CD4-positive, alpha-beta T cell (primary cell): ENCODE results near the gene DFFA. TPM values are rescaled to one million over a fixed set of nuclear protein-coding genes. Genes with fewer than 3 reads are reported as not detected.

Experiments used
- ATAC-seq: fragments of 200-7000 bp; cut with Tn5 transposase; one replicate; pipeline ENCODE4 v1.10.0; 2022; ENCODE audit warnings: mild to moderate bottlenecking; ENCODE audit not compliant: poor library complexity
- CTCF ChIA-PET: fragments of 350-600 bp; sonication (Branson Sonifier 250); formaldehyde crosslinking; loops from one replicate; lab custom pipeline; 2021; ENCODE audit warnings: antibody characterized with exemption, inconsistent platforms; lab: Charles Lee
- POLR2A ChIA-PET: fragments of 350-600 bp; sonication (Branson Sonifier 250); formaldehyde crosslinking; loops from one replicate; lab custom pipeline; 2021; ENCODE audit warnings: antibody characterized with exemption, inconsistent platforms; lab: Charles Lee
- DNase-seq, 14 experiments: peaks; one replicate each; pipeline ENCODE4 v3.0.0-alpha.2; 2013 to 2020; ENCODE audit warnings: mixed read lengths in 2 of 14
- H3K27ac ChIP-seq, 2 donors: one replicate each; pipeline versions ENCODE4 v1.5.1 to v1.7.0; 2013; ENCODE audit warnings: low read length in 2 of 2, low read depth in 1 of 2, mild to moderate bottlenecking in 1 of 2
- H3K27me3 ChIP-seq, 2 experiments: 1 replicate in 1 of 2; 2 replicates in 1 of 2; pipeline versions ENCODE4 v1.6.1 to v1.7.0; 2013; ENCODE audit warnings: low read length in 2 of 2, control low read depth in 1 of 2, mild to moderate bottlenecking in 1 of 2, moderate library complexity in 1 of 2; ENCODE audit not compliant: insufficient read depth in 2 of 2, control insufficient read depth in 1 of 2
- H3K36me3 ChIP-seq: one replicate; pipeline ENCODE4 v1.6.1; 2013; ENCODE audit warnings: low read length, control low read depth; ENCODE audit not compliant: insufficient read depth
- H3K4me1 ChIP-seq: one replicate; pipeline ENCODE4 v1.6.1; 2013; ENCODE audit warnings: low read length, control low read depth; ENCODE audit not compliant: insufficient read depth
- H3K4me3 ChIP-seq: one replicate; pipeline ENCODE4 v1.5.1; 2013; ENCODE audit warnings: mild to moderate bottlenecking, low read length, moderate library complexity
- H3K9me3 ChIP-seq, 2 experiments: 1 replicate in 1 of 2; 2 replicates in 1 of 2; pipeline versions ENCODE4 v1.6.1 to v1.7.0; 2013; ENCODE audit warnings: low read length in 2 of 2, mild to moderate bottlenecking in 2 of 2, control low read depth in 1 of 2, moderate library complexity in 1 of 2; ENCODE audit not compliant: control insufficient read depth in 1 of 2, insufficient read depth in 1 of 2
- H3K27ac Mint-ChIP-seq: one replicate; pipeline ENCODE4 v1.8.0; 2020; ENCODE audit warnings: mixed read lengths
- H3K27me3 Mint-ChIP-seq: one replicate; pipeline ENCODE4 v1.8.0; 2021; ENCODE audit warnings: mixed read lengths
- H3K36me3 Mint-ChIP-seq: one replicate; pipeline ENCODE4 v1.8.0; 2021; ENCODE audit warnings: low read depth, mixed read lengths
- H3K4me1 Mint-ChIP-seq: one replicate; pipeline ENCODE4 v1.8.0; 2021; ENCODE audit warnings: low read depth, mixed read lengths
- H3K4me3 Mint-ChIP-seq: one replicate; pipeline ENCODE4 v1.8.0; 2020; ENCODE audit warnings: mild to moderate bottlenecking, mixed read lengths
- H3K9me3 Mint-ChIP-seq: one replicate; pipeline ENCODE4 v1.8.0; 2020; ENCODE audit warnings: mixed read lengths
- intact Hi-C, 2 experiments: fragments of 100-400 bp; cut with DNase I in 1 of 2; cut with micrococcal nuclease in 1 of 2; formaldehyde crosslinking; loops; one replicate each; pipeline versions ENCODE4 v1.15.1 to v1.9.0; 2023 to 2025; cut with DNase I, micrococcal nuclease
- total RNA-seq, 174 experiments: library from RNA in 2 of 174; stranded (reverse) in 2 of 174; gene quantifications; one replicate each; pipeline ENCODE4 v1.2.3 and lab custom pipeline; 2021 to 2026
- TF ChIP-seq, protein P1 (sequence below): fragments of 200-600 bp; IDR thresholded peaks from one replicate; pipeline ENCODE4 v1.8.0; 2022; ENCODE audit warnings: antibody characterized with exemption, mild to moderate bottlenecking

Gene DFFA
- total RNA-seq, 2 experiments from 2014 or later: 7.4 to 9.1 TPM

DNA sequence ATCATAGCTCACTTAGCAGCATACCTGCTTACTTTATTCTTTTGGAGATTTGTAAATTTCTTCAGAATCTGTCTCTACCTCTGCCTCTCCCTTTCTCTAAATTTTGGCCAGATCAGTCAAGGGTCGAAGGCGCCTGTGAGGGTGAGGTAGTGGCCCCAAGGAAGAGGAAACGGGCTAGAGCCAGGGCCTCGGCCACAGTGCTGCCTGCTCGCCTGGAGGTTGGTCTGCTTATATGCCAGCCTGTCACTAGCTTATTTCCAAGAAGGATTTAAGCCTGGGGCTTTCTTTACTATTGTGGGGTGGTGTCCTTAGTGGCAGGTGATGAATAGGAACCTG lies 22.1 kb upstream of the DFFA start:
- Mint-ChIP-seq H3K27ac (peak overlapping the region; percentile 93), H3K4me1 (peaks cover 54% of the 10 kb centered on the region), H3K27me3 (no peaks in the 10 kb centered on the region), H3K4me3 (peak overlapping the region; percentile 80), H3K36me3 (peaks cover 28% of the 10 kb centered on the region), H3K9me3 (no peaks in the 10 kb centered on the region)
- Histone ChIP-seq H3K27ac (no peak overlapping the region), H3K36me3 (peaks cover 9% of the 10 kb centered on the region), H3K27me3 (no peaks in the 10 kb centered on the region), H3K4me1 (peaks cover 33% of the 10 kb centered on the region), H3K4me3 (peak overlapping the region; percentile 53), H3K9me3 (no peaks in the 10 kb centered on the region)
- DNase-seq (no peak), ATAC-seq (no peak)
- POLR2A ChIA-PET: interaction anchor here (0.6 to 3.3 kb wide), 8 partner anchors 13 to 1413 kb away, joined by 3 to 33 read pairs (median 10); partner anchors contain the start of genes CENPS, PEX14 and TARDBP
- intact Hi-C loops: loop anchor here (1.0 to 10.0 kb wide), 5 partner anchors 20 to 1150 kb away; partner anchors contain the start of genes CENPS (in 2 of the 2) and PEX14 (in 1 of the 2)
- TF ChIP-seq, protein P1, sequence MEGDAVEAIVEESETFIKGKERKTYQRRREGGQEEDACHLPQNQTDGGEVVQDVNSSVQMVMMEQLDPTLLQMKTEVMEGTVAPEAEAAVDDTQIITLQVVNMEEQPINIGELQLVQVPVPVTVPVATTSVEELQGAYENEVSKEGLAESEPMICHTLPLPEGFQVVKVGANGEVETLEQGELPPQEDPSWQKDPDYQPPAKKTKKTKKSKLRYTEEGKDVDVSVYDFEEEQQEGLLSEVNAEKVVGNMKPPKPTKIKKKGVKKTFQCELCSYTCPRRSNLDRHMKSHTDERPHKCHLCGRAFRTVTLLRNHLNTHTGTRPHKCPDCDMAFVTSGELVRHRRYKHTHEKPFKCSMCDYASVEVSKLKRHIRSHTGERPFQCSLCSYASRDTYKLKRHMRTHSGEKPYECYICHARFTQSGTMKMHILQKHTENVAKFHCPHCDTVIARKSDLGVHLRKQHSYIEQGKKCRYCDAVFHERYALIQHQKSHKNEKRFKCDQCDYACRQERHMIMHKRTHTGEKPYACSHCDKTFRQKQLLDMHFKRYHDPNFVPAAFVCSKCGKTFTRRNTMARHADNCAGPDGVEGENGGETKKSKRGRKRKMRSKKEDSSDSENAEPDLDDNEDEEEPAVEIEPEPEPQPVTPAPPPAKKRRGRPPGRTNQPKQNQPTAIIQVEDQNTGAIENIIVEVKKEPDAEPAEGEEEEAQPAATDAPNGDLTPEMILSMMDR: no peak
- CTCF ChIA-PET: interaction anchor here (0.6 to 8.3 kb wide), 18 partner anchors 9 to 416 kb away, joined by 3 to 126 read pairs (median 5); partner anchors contain the start of genes CENPS, DFFA and PGD

DNA sequence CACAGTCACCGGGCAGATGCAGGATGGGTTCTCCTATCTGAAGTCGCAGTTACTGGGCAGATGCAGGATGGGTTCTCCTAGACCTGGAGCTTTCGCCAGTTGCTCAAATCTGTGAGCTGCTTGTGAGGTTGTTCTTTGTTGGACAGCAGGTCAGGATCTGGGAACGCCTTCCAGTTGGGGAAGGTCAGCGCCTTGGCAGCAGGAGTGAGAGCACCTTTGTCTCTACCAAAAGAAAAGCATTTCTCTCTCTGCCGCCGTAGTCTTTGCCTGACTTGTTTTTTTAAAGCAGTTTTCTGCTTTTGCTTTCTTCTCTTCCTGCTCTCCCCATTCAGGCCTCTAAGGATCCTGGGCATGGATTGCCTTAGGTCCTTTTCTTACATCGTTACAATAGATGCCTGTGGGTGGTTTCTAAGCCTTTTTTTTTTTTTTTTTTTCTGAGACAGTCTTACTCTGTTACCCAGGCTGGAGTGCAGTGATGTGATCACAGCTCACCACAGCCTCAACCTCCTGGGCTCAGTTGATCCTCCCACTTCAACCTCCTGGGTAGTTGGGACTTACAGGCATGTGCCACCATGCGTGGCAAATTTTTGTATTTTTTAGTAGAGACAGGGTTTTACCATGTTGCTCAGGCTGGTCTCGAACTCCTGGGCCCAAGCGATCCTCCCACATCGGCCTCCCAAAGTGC lies 18.1 kb upstream of the DFFA start:
- Histone ChIP-seq H3K27ac (no peak overlapping the region), H3K4me3 (no peak overlapping the region), H3K27me3 (no peaks in the 10 kb centered on the region), H3K4me1 (peaks cover 13% of the 10 kb centered on the region), H3K9me3 (peaks cover 0 to 6% of the 10 kb centered on the region in 2 experiments), H3K36me3 (peaks cover 13% of the 10 kb centered on the region)
- Mint-ChIP-seq H3K27ac (no peak overlapping the region), H3K36me3 (peaks cover 21% of the 10 kb centered on the region), H3K4me3 (no peak overlapping the region), H3K27me3 (no peaks in the 10 kb centered on the region), H3K9me3 (no peaks in the 10 kb centered on the region), H3K4me1 (peaks cover 27% of the 10 kb centered on the region)
- intact Hi-C loops: loop anchor here in 1 of 2 experiments (10.0 kb wide), 1 partner anchor 1154 kb away; no protein-coding TSS in a partner anchor
- ATAC-seq (no peak), DNase-seq (no peak)
- CTCF ChIA-PET: interaction anchor here (0.6 kb wide), 1 partner anchor 49 kb away, joined by 4 read pairs; no protein-coding TSS in a partner anchor
- POLR2A ChIA-PET: no interaction called here
- TF ChIP-seq, protein P1: no peak

DNA sequence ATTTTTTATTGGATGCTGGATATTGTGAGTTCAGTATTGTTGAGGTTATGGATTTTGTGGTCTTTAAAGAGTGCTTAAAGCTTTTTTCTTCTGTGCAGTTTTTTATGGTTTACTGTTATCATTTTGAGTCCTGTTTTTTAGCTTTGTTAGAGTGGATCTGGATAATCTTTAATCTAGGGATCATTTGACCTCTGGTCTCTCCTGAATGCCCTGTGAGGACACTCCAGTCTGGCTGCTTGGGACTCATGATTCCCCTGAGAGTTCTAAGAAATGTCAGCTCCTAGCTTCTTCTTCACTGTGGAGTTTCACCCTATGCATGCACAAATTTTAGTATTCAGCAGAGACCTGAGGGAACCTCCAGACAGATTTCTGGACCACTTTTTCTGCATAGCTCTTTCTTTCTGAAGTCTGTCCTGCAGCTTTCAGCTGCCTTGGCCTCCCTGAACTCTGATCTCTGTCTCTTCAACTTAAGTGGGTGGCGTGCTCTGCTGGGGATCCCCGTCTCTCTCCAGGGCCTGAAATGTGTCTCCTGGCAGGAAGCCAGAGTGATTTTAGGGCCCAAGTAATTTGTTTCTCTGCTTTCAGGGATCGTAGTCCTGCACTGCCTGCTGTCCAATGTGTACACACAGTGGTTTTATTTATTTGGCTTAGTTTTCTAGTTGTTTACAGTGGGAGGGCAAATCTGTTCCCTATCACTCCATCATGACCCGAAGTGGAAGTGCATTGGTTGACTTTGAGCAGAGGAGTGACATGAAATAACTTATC lies 17.1 kb upstream of the DFFA start:
- no peaks in the 10 kb centered on the region for H3K27me3 ChIP-seq
- no peak for ATAC-seq
- H3K36me3 ChIP-seq: peaks cover 13% of the 10 kb centered on the region
- no peak for DNase-seq
- peaks cover 0 to 6% of the 10 kb centered on the region in 2 experiments for H3K9me3 ChIP-seq
- Mint-ChIP-seq H3K27ac (no peak overlapping the region), H3K27me3 (no peaks in the 10 kb centered on the region), H3K4me1 (peaks cover 25% of the 10 kb centered on the region), H3K4me3 (no peak overlapping the region), H3K36me3 (peaks cover 29% of the 10 kb centered on the region), H3K9me3 (peaks cover 3% of the 10 kb centered on the region)
- TF ChIP-seq, protein P1: no peak
- POLR2A ChIA-PET: no interaction called here
- H3K27ac ChIP-seq: no peak overlapping the region
- CTCF ChIA-PET: interaction anchor here (1.2 kb wide), 1 partner anchor 18 kb away, joined by 3 read pairs; no protein-coding TSS in a partner anchor
- H3K4me1 ChIP-seq: peaks cover 3% of the 10 kb centered on the region
- intact Hi-C loops: loop anchor here in 1 of 2 experiments (10.0 kb wide), 1 partner anchor 1155 kb away; no protein-coding TSS in a partner anchor
- H3K4me3 ChIP-seq: no peak overlapping the region
